ENCODE measurements around the gene SSUH2. TPM values are rescaled to one million over a fixed set of nuclear protein-coding genes. Genes with fewer than 3 reads are reported as not detected.

SSUH2 gene
- total and polyA plus RNA-seq, 2 of the 13 experiments (the other 11 are each of a cell fraction or from before 2014, with no cell fraction given) = 38.1 to 136 TPM

DNA sequence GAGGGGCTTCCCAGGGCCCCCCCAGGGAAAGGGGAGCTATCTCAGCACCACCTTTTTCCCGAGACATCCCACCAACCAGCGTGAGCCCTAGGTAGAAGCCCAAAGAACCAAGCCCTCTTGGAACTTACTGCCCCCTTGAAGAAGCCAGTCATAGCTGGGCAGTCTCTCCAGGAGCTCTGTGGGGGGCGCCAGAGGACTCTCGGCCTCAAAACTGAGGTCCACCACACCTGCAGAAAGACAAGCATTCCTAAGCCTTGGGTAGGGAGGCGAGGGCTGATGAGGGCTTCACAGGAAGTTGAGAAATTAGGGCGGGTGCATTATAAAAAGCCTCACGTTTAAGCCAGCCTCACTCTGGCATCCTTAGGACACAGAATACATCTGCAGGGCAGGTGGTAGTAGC is 9.0 kb downstream of the SSUH2 start (continued):
- peak; percentile 62 for TF ChIP-seq STAG1 (CRISPR knock-in tag; IDR thresholded peaks at IDR 0.05)
- no peak for TF ChIP-seq ZNF670 (CRISPR knock-in tag; IDR thresholded peaks at IDR 0.05; ENCODE audit: borderline replicate concordance)
- TF ChIP-seq ZNF678 (CRISPR knock-in tag; IDR thresholded peaks at IDR 0.05) = no peak
- no peak for TF ChIP-seq MLLT10 (CRISPR knock-in tag; IDR thresholded peaks at IDR 0.05)
- TF ChIP-seq BRCA1 (CRISPR knock-in tag; IDR thresholded peaks at IDR 0.05) = no peak
- no peak for TF ChIP-seq NKX3-1 (CRISPR knock-in tag; IDR thresholded peaks at IDR 0.05)
- TF ChIP-seq ZNF350 (CRISPR knock-in tag; IDR thresholded peaks at IDR 0.05; ENCODE audit: borderline replicate concordance, low read depth) = no peak
- TF ChIP-seq RFX5 (IDR thresholded peaks at IDR 0.05; ENCODE audit: low read depth, low read length) = no peak
- no peak for TF ChIP-seq HOXD1 (CRISPR knock-in tag; IDR thresholded peaks at IDR 0.05)
- TF ChIP-seq CTCF (CRISPR knock-in tag; IDR thresholded peaks at IDR 0.05) = peak; percentile 63
- peak; percentile 55; the same call in 1 of the 2 replicates for TF ChIP-seq RAD21 (CRISPR knock-in tag; IDR thresholded peaks at IDR 0.05)
- TF ChIP-seq ZNF598 (CRISPR knock-in tag; IDR thresholded peaks at IDR 0.05; ENCODE audit: borderline replicate concordance) = no peak
- TF ChIP-seq MBNL3 (CRISPR knock-in tag; conservative IDR thresholded peaks at IDR 0.05) = no peak
- no peak for TF ChIP-seq FOXA1 (IDR thresholded peaks at IDR 0.05)
- no peak for TF ChIP-seq FOXA1 (CRISPR knock-in tag; IDR thresholded peaks at IDR 0.05)
- no peak for TF ChIP-seq ZFP37 (CRISPR knock-in tag; IDR thresholded peaks at IDR 0.05; ENCODE audit: borderline replicate concordance)
- TF ChIP-seq USF2 (IDR thresholded peaks at IDR 0.05; ENCODE audit: low read depth, low read length) = no peak
- TF ChIP-seq USF2 (CRISPR knock-in tag; IDR thresholded peaks at IDR 0.05; ENCODE audit: borderline replicate concordance) = no peak
- no peak for TF ChIP-seq STAT5B (CRISPR knock-in tag; IDR thresholded peaks at IDR 0.05)

Measured in HepG2 (cell line).